ENCODE results near the gene SATB2. TPM values are rescaled to one million over a fixed set of nuclear protein-coding genes. Genes with fewer than 3 reads are reported as not detected.

Gene SATB2
- total RNA-seq, 1 donor from 2014 or later = 0.67 TPM

GRCh38 chr2:199439066-199439465, 18.7 kb downstream of the SATB2 start:
- Mint-ChIP-seq H3K27me3 (peaks cover 9% of the 10 kb centered on the region), H3K4me3 (no peak overlapping the region), H3K36me3 (ENCODE audit: low read depth) (no peaks in the 10 kb centered on the region), H3K9me3 (no peaks in the 10 kb centered on the region), H3K27ac (no peak overlapping the region), H3K4me1 (no peaks in the 10 kb centered on the region)
- no peak for TF ChIP-seq CTCF (IDR thresholded peaks at IDR 0.05)
- ChIA-PET CTCF (no interaction called here), POLR2A (no interaction called here)
- ATAC-seq (ENCODE audit: low read depth) (no peak), DNase-seq (no peak)
- intact Hi-C loops (cut with micrococcal nuclease) = no loop called here

GRCh38 chr2:199434555-199434954, 23.2 kb downstream of the SATB2 start:
- H3K27me3 Mint-ChIP-seq = peaks cover 9% of the 10 kb centered on the region
- H3K9me3 Mint-ChIP-seq = no peaks in the 10 kb centered on the region
- DNase-seq (no peak), ATAC-seq (ENCODE audit: low read depth) (no peak)
- no peaks in the 10 kb centered on the region for H3K4me1 Mint-ChIP-seq
- ChIA-PET POLR2A (no interaction called here), CTCF (no interaction called here)
- no peak overlapping the region for H3K27ac Mint-ChIP-seq
- no peak for TF ChIP-seq CTCF (IDR thresholded peaks at IDR 0.05)
- intact Hi-C loops (cut with micrococcal nuclease) = no loop called here
- no peak overlapping the region for H3K4me3 Mint-ChIP-seq
- no peaks in the 10 kb centered on the region for H3K36me3 Mint-ChIP-seq (ENCODE audit: low read depth)

- Mint-ChIP-seq H3K27me3 (peaks cover 10% of the 10 kb centered on the region), H3K4me3 (no peak overlapping the region), H3K27ac (no peak overlapping the region), H3K4me1 (no peaks in the 10 kb centered on the region), H3K9me3 (no peaks in the 10 kb centered on the region), H3K36me3 (ENCODE audit: low read depth) (no peaks in the 10 kb centered on the region)
- no peak for DNase-seq
- no peak for ATAC-seq (ENCODE audit: low read depth)
- POLR2A ChIA-PET = no interaction called here
- CTCF ChIA-PET = no interaction called here
- TF ChIP-seq CTCF (IDR thresholded peaks at IDR 0.05) = no peak
- intact Hi-C loops (cut with micrococcal nuclease) = no loop called here
Observed at GRCh38 chr2:199433204-199433832, 24.4 kb downstream of the SATB2 start.

- no peaks in the 10 kb centered on the region for H3K4me1 Mint-ChIP-seq
- H3K36me3 Mint-ChIP-seq (ENCODE audit: low read depth) = no peaks in the 10 kb centered on the region
- no peak overlapping the region for H3K27ac Mint-ChIP-seq
- H3K9me3 Mint-ChIP-seq = no peaks in the 10 kb centered on the region
- no peak overlapping the region for H3K4me3 Mint-ChIP-seq
- CTCF ChIA-PET = no interaction called here
- intact Hi-C loops (cut with micrococcal nuclease) = no loop called here
- no peak for ATAC-seq (ENCODE audit: low read depth)
- TF ChIP-seq CTCF (IDR thresholded peaks at IDR 0.05) = no peak
- POLR2A ChIA-PET = no interaction called here
- H3K27me3 Mint-ChIP-seq = peaks cover 11% of the 10 kb centered on the region
- DNase-seq = no peak
Observed at GRCh38 chr2:199431746-199432213, 26.0 kb downstream of the SATB2 start.

GRCh38 chr2:199430214-199430613, 27.5 kb downstream of the SATB2 start:
- TF ChIP-seq CTCF (IDR thresholded peaks at IDR 0.05) = no peak
- intact Hi-C loops (cut with micrococcal nuclease) = no loop called here
- Mint-ChIP-seq H3K4me1 (no peaks in the 10 kb centered on the region), H3K9me3 (no peaks in the 10 kb centered on the region), H3K4me3 (no peak overlapping the region), H3K27me3 (peaks cover 9% of the 10 kb centered on the region), H3K27ac (no peak overlapping the region), H3K36me3 (ENCODE audit: low read depth) (no peaks in the 10 kb centered on the region)
- ChIA-PET CTCF (no interaction called here), POLR2A (no interaction called here)
- DNase-seq (no peak), ATAC-seq (ENCODE audit: low read depth) (no peak)
